ENCODE measurements around the gene SHANK1.
A peak's percentile ranks its signal among the peaks of the same experiment; 100 is the strongest.

Gene SHANK1

DNA sequence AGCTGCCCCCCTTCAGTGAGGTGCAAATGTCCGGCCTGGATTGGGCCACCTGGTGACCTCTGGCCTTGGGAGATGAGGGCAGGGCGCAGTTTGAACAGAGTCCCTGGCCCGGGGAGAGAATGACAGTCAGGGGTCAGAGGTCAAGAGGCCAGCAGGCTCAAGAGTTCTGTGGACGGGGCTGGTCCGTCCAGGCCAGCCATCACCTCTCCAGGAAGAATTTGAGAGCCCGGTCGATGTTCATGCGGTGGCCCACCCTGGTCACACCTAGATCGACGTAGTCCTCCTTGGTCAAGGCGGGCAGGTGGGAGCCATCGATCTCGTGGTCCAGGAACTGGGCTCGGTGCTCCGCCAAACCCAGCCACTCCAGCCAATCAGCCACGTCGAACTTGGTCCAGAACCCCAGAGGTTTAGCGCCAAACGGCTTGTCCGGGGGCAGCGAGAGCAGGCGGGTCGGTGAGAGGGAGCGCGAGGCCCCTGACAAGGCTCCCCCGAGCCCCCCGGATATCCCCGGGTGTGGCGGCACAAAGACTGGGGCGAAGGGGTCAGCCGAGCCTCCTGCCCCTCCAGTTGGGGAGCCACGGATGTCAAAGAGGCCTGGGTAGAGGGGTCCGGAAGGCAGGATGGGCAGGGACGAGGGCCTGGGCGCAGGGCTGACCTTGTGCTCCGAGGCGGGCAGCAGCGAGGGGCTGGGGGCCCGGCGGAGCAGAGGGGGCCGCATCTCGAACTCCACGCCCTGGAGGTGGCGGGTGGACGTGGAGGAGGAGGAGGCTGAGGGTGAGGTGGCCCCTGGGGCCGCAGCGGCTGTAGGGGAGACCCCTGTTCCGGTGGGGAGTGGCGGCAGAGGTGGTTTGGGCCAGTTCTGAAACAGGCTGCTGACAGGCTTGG lies 57.6 kb downstream of the SHANK1 start:
- DNase-seq (ENCODE audit: low read depth in 2 of 2, low spot score in 1 of 2) = no peak

- no peak for DNase-seq (ENCODE audit: low read depth in 2 of 2, low spot score in 1 of 2)
Measured at GRCh38 chr19:50661023-50661422, 58.6 kb downstream of the SHANK1 start.

DNA sequence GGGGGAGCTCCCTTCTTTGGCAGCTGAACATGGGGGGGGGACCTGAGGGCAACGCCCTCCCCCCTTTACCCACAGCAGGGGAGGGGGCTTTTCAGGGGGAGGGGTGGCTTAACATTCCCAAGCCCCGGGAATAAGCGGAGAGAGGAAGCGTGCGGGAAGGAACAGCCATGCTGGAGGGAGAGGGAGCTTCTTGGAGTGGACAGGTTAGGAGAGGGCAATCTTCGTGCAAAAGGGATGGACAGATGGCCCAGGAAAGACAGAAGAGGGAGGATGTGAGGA lies 59.6 kb downstream of the SHANK1 start:
- DNase-seq (ENCODE audit: low read depth in 2 of 2, low spot score in 1 of 2) = no peak

GRCh38 chr19:50659318-50660087 lies 60.1 kb downstream of the SHANK1 start:
- DNase-seq (ENCODE audit: low read depth in 2 of 2, low spot score in 1 of 2) = no peak

DNA sequence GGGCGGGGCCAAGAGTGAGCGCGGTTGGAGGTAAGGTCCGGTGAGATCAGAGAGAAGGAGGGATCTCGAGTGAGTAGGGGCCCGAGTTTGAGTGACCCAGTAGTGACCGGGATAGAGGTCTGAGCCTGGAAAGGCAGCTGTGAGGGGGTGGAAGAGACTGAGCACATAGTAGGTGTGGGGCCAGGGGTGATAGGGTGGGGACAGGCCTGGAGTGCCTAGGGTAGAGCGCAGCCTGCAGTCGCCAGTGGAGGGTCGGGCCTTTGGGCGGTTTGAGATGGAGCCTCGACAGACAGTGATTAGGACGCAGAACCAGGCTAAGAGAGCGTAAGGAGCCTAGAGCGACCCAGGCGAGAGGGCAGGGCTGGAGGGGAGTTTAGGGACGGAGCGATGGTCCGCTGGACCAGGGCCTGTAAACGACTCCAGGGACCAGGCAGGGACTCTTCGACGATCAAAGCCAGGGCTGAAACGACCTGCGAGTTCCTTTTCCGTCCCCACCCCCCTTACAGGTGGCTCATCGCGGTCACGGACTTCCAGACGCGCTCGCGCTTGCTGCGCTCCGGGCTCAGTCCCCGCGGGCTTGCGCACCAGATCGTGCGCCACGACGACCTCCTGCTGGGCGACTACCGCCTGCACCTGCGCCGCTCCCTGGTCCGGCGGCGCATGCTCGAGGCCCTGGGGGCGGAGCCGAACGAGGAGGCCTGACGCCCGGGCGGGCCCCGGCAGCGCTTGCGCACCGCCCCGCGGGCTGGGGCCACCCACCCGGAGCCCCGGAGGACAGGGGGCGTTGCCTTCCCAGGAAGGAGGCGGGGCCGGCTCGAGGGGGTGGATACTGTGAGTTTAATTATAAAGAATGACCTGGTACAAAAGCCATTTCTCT lies 60.9 kb downstream of the SHANK1 start:
- DNase-seq (ENCODE audit: low read depth in 2 of 2, low spot score in 1 of 2) = peak in 1 of 2 donors; percentile 19

DNA sequence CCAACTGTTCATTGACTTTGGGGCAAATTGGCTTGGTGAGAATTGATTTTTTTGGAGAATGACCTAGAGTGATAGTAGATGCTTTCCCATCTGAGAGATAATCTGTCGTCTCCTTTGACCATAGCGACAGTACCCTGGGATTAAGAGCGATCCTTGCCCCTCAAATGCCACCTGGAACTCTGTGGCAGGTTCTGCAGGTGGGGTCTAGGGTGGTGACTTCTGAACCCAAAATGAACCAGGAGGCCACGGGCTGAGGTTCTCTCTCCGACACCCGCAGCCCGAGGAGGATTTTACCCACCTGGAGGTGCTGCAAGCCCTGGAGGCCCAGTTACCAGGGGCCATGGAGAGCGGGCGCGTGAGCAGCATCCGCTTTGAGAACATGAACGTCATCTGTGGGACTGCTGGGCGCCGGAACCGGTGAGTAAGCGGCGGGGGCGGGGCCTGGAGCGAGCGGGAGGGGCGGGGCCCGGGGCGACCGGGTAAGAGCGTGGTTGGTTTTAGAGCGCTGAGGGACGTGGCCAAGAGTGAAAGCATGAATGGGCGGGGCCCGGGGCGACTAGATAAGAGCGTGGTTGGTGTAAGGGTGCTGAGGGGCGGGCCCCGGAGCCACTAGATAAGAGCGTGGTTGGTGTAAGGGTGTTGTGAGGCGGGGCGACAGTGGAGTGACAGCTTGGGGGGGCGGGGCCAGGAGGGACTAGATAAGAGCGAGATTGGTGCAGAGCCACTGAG lies 61.7 kb downstream of the SHANK1 start:
- peak; percentile 38 to 59 for DNase-seq (ENCODE audit: low read depth in 2 of 2, low spot score in 1 of 2)

- DNase-seq (ENCODE audit: low read depth in 2 of 2, low spot score in 1 of 2) = no peak
Measured at GRCh38 chr19:50657222-50657669, 62.4 kb downstream of the SHANK1 start.

DNA sequence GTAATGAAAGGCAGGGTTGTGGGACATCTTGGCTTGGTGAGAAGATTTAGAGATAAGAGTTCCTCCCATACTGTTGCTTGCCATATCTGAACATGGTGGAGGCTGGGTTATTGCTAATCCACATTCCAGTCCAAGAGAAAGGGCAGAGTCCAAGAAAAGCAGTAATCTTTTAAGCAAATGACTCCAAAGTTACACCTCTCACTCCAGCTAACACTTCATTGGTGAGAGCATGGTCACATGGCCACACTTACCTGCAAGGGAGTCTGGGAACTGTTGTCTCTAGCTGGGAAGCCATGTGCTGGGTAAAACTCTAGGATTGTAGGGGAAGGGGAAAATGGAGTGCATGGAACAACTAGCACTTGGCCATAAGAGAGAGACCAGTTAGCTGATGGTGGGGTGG lies 64.7 kb downstream of the SHANK1 start:
- DNase-seq (ENCODE audit: low read depth in 2 of 2, low spot score in 1 of 2) = no peak

DNA sequence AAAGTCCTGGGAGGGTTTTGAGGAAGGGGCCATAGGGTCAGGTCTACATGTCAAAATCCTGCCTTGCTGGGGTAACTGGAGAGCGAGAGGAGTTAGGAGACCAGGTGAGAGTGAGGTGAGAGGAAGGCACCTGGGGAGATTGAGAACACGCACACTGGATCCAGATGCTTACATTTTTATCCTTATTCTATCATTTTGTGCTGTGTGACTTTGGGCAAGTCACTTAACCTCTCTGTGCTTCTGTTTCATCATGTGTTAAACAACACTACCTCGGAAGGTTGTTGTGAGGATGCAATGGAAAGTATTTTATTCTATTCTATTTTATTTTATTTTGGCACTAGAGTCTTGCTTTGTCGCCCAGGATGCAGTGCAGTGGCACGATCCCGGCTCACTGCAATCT lies 66.9 kb downstream of the SHANK1 start:
- DNase-seq (ENCODE audit: low read depth in 2 of 2, low spot score in 1 of 2) = no peak

- DNase-seq (ENCODE audit: low read depth in 2 of 2, low spot score in 1 of 2) = no peak
Measured at GRCh38 chr19:50651174-50651573, 68.4 kb downstream of the SHANK1 start.

- DNase-seq (ENCODE audit: low read depth in 2 of 2, low spot score in 1 of 2) = no peak
Measured at GRCh38 chr19:50649433-50650391, 69.9 kb downstream of the SHANK1 start, which contains the start of gene C19orf81. Gene C19orf81 (plus strand): TSS chr19:50649445. CDS start chr19:50649445, 0 bp downstream.

DNA sequence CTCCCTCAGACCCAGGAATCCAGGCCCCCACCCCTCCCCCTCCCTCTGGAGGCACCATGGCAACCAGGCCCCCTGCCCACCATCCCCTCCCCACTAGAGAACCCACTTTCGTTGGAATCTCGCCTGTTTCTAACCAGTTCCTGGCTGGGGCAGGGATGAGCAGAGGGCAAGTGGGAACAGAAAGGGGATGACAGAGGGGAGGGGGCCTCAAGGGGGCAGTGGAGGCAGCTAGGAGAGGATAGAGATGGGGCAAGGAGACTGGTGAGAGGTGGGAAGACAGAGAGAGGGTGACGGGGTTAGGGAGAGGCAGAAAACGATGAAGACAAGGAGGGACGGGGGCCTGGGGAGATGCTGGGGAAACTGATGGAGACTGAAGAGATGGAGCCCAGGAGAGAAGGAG lies 70.9 kb downstream of the SHANK1 start:
- DNase-seq (ENCODE audit: low read depth in 2 of 2, low spot score in 1 of 2) = no peak

GRCh38 chr19:50647879-50648615 lies 71.6 kb downstream of the SHANK1 start:
- DNase-seq (ENCODE audit: low read depth in 2 of 2, low spot score in 1 of 2) = no peak

- no peak for DNase-seq (ENCODE audit: low read depth in 2 of 2, low spot score in 1 of 2)
Measured at GRCh38 chr19:50646074-50646807, 73.4 kb downstream of the SHANK1 start.

DNA sequence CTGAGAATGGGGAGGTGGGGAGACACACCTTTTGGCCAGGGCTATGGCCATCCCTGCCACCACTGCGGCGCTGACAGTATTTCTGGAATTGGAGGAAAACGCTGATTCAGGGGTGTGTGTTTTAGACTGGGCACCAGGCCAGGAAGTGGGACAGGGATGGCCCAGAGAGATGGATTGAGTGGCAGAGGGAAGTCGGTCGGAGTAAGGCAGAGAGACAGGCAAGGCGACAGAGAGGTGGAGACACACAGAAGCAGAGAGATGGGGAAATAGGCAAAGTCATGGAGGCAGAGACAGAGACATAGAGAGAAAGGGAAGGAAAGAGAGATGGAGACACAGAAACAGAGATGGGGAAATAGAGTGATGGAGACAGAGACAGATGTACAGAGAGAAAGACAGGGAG lies 74.5 kb downstream of the SHANK1 start:
- no peak for DNase-seq (ENCODE audit: low read depth in 2 of 2, low spot score in 1 of 2)

- no peak for DNase-seq (ENCODE audit: low read depth in 2 of 2, low spot score in 1 of 2)
Measured at GRCh38 chr19:50644315-50644915, 75.2 kb downstream of the SHANK1 start.

DNA sequence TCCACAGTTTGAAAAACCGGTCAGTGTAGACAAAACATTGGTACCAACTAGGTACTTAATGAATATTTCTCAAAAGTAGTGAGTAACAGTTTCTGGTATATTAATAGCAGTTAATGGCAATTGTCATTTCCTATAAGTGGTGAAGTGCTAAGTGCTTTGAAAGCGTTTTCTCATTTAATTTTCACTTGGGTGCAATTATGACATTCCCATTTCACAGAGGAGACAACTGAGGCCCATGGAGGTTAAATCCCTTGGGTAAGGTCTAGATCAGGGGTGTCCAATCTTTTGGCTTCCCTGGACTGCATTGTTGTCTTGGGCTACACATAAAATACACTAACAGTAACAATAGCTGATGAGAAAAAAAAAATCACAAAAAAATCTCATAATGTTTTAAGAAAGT lies 79.2 kb downstream of the SHANK1 start:
- DNase-seq (ENCODE audit: low read depth in 2 of 2, low spot score in 1 of 2) = no peak
